ENCODE data around the gene REXO1. TPM values are rescaled to one million over a fixed set of nuclear protein-coding genes. Genes with fewer than 3 reads are reported as not detected.

Gene REXO1
- total RNA-seq, 1 donor from 2014 or later, result 22.2 TPM

DNA sequence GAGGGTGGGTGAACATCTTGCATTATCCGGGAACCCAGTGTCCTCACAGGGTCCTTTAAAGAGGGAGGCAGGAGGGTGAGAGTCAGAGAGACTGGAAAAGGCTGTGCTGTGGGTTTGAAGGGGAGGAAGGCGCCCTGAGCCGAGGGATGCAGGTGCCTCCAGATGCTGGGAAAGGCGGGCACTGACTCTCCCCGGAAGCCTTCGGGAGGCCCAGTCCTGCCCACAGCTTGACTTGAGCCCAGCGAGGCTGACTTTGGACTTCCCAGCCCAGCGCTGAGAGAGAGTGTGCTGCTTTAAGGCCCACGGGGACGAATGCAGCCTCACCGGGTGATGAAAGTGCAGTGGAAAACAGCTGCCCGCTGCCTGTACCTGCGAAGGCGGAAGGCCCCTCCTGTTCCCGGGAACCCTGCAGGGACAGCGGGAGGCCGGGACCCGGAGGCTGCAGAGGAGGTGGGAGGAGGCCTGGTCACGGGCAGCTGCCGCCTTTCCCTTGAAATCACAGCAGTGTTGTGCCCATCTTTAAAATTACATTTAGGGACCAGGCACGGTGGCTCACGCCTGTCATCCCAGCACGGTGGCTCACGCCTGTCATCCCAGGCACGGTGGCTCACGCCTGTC, 16.1 kb downstream of the REXO1 start:
- Mint-ChIP-seq H3K4me1 (ENCODE audit: low read depth) (peaks cover 4% of the 10 kb centered on the region), H3K9me3 (ENCODE audit: low read depth) (no peaks in the 10 kb centered on the region), H3K27me3 (ENCODE audit: low read depth) (no peaks in the 10 kb centered on the region), H3K4me3 (ENCODE audit: unreplicated experiment) (no peak overlapping the region), H3K36me3 (ENCODE audit: low read depth) (peaks cover 2% of the 10 kb centered on the region), H3K27ac (ENCODE audit: unreplicated experiment) (no peak overlapping the region)
- DNase-seq (ENCODE audit: low spot score), result no peak
- TF ChIP-seq, protein P1, sequence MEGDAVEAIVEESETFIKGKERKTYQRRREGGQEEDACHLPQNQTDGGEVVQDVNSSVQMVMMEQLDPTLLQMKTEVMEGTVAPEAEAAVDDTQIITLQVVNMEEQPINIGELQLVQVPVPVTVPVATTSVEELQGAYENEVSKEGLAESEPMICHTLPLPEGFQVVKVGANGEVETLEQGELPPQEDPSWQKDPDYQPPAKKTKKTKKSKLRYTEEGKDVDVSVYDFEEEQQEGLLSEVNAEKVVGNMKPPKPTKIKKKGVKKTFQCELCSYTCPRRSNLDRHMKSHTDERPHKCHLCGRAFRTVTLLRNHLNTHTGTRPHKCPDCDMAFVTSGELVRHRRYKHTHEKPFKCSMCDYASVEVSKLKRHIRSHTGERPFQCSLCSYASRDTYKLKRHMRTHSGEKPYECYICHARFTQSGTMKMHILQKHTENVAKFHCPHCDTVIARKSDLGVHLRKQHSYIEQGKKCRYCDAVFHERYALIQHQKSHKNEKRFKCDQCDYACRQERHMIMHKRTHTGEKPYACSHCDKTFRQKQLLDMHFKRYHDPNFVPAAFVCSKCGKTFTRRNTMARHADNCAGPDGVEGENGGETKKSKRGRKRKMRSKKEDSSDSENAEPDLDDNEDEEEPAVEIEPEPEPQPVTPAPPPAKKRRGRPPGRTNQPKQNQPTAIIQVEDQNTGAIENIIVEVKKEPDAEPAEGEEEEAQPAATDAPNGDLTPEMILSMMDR (IDR thresholded peaks at IDR 0.05), result no peak

DNA sequence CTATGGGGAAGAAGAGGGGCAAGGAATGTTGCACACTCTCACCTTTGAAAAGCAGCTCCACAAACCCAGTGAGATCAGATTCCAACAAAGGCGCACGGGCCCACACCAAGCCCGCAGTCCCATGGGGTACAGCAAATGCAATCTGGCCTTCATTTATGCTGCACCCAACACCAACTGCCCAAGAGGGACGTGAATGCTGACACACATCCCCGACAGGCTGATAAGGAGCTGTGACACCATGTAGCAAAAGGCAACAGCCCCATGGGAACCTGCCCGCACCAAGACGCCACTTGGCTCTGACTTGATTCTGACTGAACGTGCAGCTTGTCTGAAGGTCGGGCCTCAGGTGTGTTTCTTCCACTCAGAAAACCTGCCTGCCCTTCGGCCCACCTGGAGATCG, 17.3 kb downstream of the REXO1 start:
- TF ChIP-seq, protein P1 (IDR thresholded peaks at IDR 0.05), result no peak
- no peak for DNase-seq (ENCODE audit: low spot score)
- Mint-ChIP-seq H3K27ac (ENCODE audit: unreplicated experiment) (no peak overlapping the region), H3K36me3 (ENCODE audit: low read depth) (peaks cover 3% of the 10 kb centered on the region), H3K4me1 (ENCODE audit: low read depth) (peaks cover 4% of the 10 kb centered on the region), H3K9me3 (ENCODE audit: low read depth) (no peaks in the 10 kb centered on the region), H3K27me3 (ENCODE audit: low read depth) (no peaks in the 10 kb centered on the region), H3K4me3 (ENCODE audit: unreplicated experiment) (no peak overlapping the region)

DNA sequence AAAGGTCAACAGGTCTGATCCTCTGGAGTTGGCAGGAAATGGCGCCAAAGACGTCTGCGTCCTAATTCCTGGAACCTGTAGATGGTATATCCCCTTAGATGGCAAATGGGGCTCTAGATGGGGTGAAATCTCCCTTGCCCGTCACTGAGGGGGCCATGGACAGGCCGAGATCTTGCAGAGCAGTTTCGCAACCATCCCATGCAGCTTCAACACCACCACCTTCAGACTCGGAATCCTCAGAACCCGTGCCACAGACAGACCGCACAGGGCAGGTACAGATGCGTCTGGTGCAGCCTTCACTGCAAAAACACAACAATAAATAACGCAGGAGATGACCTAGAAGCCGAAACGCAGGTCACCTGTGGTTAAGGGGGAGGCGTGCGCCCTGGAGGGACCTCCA, 17.7 kb downstream of the REXO1 start:
- TF ChIP-seq, protein P1 (IDR thresholded peaks at IDR 0.05), result no peak
- peaks cover 5% of the 10 kb centered on the region for H3K36me3 Mint-ChIP-seq (ENCODE audit: low read depth)
- no peak overlapping the region for H3K4me3 Mint-ChIP-seq (ENCODE audit: unreplicated experiment)
- no peak for DNase-seq (ENCODE audit: low spot score)
- H3K4me1 Mint-ChIP-seq (ENCODE audit: low read depth), result peaks cover 5% of the 10 kb centered on the region
- H3K27ac Mint-ChIP-seq (ENCODE audit: unreplicated experiment), result no peak overlapping the region
- no peaks in the 10 kb centered on the region for H3K27me3 Mint-ChIP-seq (ENCODE audit: low read depth)
- no peaks in the 10 kb centered on the region for H3K9me3 Mint-ChIP-seq (ENCODE audit: low read depth)

DNA sequence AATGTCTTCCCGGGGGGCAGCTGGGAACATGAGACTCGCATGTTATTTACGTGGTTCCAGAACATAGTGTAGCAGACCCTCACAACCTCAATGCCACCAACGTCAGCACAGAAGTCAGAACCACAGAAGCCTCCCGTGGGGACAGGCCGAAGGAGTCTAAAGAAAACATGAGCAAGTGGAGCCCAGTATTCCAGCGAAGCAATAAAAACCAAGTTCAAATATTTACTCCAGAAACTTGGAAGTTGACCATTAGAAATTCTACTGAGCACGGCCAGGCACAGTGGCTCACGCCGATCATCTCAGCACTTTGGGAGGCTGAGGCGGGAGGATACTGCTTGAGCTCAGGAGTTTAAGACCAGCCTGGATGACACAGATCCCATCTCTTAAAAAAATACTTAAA, 18.3 kb downstream of the REXO1 start:
- Mint-ChIP-seq H3K4me1 (ENCODE audit: low read depth) (peaks cover 5% of the 10 kb centered on the region), H3K4me3 (ENCODE audit: unreplicated experiment) (no peak overlapping the region), H3K9me3 (ENCODE audit: low read depth) (no peaks in the 10 kb centered on the region), H3K36me3 (ENCODE audit: low read depth) (peaks cover 5% of the 10 kb centered on the region), H3K27ac (ENCODE audit: unreplicated experiment) (no peak overlapping the region), H3K27me3 (ENCODE audit: low read depth) (no peaks in the 10 kb centered on the region)
- DNase-seq (ENCODE audit: low spot score), result no peak
- TF ChIP-seq, protein P1 (IDR thresholded peaks at IDR 0.05), result no peak

DNA sequence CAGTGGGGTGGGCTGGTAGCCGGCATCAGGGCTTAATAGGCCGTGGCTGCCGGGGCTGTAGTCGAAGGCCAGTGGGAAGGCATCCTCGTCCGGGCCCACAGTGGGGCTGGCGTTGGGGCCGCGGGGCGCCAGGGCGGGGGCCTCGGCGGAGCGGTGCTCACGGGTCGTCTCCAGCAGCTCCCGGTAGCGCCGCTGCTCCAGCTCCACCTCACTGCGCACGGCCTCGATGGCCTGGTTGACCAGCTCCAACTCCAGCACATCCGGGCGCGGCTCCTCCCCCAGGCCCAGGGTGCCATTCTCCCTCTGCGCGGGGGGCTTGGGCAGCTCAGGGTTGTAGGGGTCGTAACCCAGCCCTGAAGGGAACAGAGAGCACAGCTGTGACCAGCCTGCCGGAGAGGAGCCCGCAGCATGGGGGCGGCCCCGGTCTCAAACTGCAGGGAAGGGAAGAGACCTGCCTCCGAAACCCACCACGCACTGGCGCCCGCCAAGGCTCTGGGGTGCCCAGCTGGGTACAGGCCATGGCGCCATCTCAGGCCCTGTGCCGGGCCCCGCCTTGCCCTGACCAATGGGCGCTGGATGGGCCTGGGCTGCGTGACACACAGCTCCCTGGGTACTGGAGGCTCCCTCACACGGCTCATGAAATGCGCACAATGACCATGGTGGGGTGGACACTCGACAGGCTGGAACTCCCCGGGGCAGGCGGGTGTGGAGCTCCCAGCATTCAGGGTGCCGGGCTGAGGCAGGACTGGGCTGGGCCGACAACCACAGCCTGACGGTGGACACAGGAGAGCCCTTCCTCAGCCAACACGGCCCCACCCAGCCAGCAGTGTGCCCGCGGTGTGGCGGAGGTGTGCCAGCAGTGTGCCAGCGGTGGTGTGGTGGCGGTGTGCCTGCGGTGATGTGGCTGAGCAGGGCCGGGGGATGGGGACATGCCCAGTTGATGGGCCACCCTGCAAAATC, 19.7 kb downstream of the REXO1 start:
- Mint-ChIP-seq H3K27me3 (ENCODE audit: low read depth) (no peaks in the 10 kb centered on the region), H3K4me1 (ENCODE audit: low read depth) (peaks cover 5% of the 10 kb centered on the region), H3K9me3 (ENCODE audit: low read depth) (no peaks in the 10 kb centered on the region), H3K27ac (ENCODE audit: unreplicated experiment) (no peak overlapping the region), H3K4me3 (ENCODE audit: unreplicated experiment) (no peak overlapping the region), H3K36me3 (ENCODE audit: low read depth) (peaks cover 5% of the 10 kb centered on the region)
- TF ChIP-seq, protein P1 (IDR thresholded peaks at IDR 0.05), result no peak
- no peak for DNase-seq (ENCODE audit: low spot score)

Data from chondrocyte (in vitro differentiated cells).